A673 (cell line): Measurements from ENCODE around the gene XBP1.

Experiments
- EZH2 ChIP-seq: fragments of 200-600 bp; sonication (generic); IDR thresholded peaks from 2 replicates; pipeline ENCODE4 v1.6.1; 2017; ENCODE audit warnings: borderline replicate concordance, low read depth, mild to moderate bottlenecking, mixed read lengths, antibody characterized with exemption, low read length; ENCODE audit not compliant: poor library complexity, severe bottlenecking
- TF ChIP-seq, protein P1 (sequence below): fragments of 300-800, 200-600 bp; sonication (generic); conservative IDR thresholded peaks from 2 replicates; pipeline ENCODE4 v1.5.1; 2017; ENCODE audit warnings: low read depth, mild to moderate bottlenecking, antibody characterized with exemption, low read length, moderate library complexity, mixed read lengths

DNA sequence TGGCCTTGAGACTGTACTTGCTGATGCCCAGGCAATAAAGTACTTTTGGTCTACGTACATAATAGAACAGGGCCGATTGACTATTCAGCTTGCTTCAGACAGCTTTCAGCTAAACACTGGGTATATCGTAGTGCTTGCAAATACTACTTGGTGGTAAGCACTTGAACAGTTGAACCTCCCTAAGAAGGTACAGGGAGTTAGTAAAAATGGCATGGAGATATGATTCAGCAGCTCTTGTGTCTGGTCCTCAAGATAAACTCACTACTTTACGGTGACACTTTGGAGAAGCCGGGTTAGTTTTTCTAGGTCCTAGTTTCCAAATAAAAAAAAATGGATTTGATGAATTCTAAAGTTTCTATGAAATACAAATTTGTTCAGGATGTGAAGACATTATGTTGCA is 20.5 kb downstream of the XBP1 start:
- TF ChIP-seq EZH2, result no peak
- TF ChIP-seq, protein P1, sequence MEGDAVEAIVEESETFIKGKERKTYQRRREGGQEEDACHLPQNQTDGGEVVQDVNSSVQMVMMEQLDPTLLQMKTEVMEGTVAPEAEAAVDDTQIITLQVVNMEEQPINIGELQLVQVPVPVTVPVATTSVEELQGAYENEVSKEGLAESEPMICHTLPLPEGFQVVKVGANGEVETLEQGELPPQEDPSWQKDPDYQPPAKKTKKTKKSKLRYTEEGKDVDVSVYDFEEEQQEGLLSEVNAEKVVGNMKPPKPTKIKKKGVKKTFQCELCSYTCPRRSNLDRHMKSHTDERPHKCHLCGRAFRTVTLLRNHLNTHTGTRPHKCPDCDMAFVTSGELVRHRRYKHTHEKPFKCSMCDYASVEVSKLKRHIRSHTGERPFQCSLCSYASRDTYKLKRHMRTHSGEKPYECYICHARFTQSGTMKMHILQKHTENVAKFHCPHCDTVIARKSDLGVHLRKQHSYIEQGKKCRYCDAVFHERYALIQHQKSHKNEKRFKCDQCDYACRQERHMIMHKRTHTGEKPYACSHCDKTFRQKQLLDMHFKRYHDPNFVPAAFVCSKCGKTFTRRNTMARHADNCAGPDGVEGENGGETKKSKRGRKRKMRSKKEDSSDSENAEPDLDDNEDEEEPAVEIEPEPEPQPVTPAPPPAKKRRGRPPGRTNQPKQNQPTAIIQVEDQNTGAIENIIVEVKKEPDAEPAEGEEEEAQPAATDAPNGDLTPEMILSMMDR, result no peak
